ENCODE results near the gene ALG2. TPM values are rescaled to one million over a fixed set of nuclear protein-coding genes. Genes with fewer than 3 reads are reported as not detected.
A peak's percentile ranks its signal among the peaks of the same experiment; 100 is the strongest.

ALG2 gene
- total and polyA plus RNA-seq, 2 of the 4 experiments (the other 2 are of a cell fraction), result 36.4 to 38.4 TPM

GRCh38 chr9:99266255-99267023, 44.7 kb upstream of the ALG2 start:
- Histone ChIP-seq H3K9ac (ENCODE audit: low read depth, low read length) (no peak overlapping the region), H3K36me3 (ENCODE audit: control insufficient read depth, insufficient read depth, low read length) (no peaks in the 10 kb centered on the region), H3K27ac (ENCODE audit: insufficient read depth, low read length) (no peak overlapping the region), H3K27me3 (ENCODE audit: control insufficient read depth, insufficient read depth, low read length) (no peaks in the 10 kb centered on the region), H4K5ac (ENCODE audit: low read depth, low read length) (no peak overlapping the region), H2BK20ac (ENCODE audit: low read depth, low read length) (peak overlapping the region; percentile 57), H3K9me1 (ENCODE audit: insufficient read depth, low read length) (peaks cover 2% of the 10 kb centered on the region; the same call in 1 of the 2 replicates), H2AK5ac (ENCODE audit: low read depth, low read length) (no peak overlapping the region), H3K4me3 (ENCODE audit: insufficient read depth, low read depth, low read length) (no peak overlapping the region), H3K56ac (ENCODE audit: extremely low read depth, insufficient read depth, low read length) (no peak overlapping the region), H3K18ac (ENCODE audit: low read depth, low read length) (no peak overlapping the region), H4K20me1 (ENCODE audit: insufficient read depth, low read length) (no peaks in the 10 kb centered on the region), H2AK9ac (replicated peaks; ENCODE audit: low read depth, low read length, poor library complexity) (peak overlapping the region; percentile 26), H2BK15ac (ENCODE audit: low read depth, low read length) (no peak overlapping the region), H2AFZ (replicated peaks; ENCODE audit: low read length, poor library complexity) (peak overlapping the region; percentile 67), H3K4me2 (ENCODE audit: low read depth, low read length) (peak overlapping the region; percentile 68), H4K8ac (ENCODE audit: low read depth in 2 of 2, low read length in 2 of 2) (no peak overlapping the region; a peak in 1 of 4 replicates), H3K4ac (ENCODE audit: low read depth, low read length) (peak overlapping the region; percentile 31; the same call in 1 of the 2 replicates), H3K23ac (ENCODE audit: low read depth, low read length) (no peak overlapping the region; the same call in 1 of the 2 replicates), H3K14ac (replicated peaks; ENCODE audit: low read depth, low read length) (peak overlapping the region; percentile 15; the same call in 1 of the 2 replicates), H4K91ac (ENCODE audit: insufficient read depth, low read depth, low read length) (no peak overlapping the region), H3K79me1 (ENCODE audit: low read depth in 1 of 2, low read length in 2 of 2) (no peaks in the 10 kb centered on the region), H3K9me3 (ENCODE audit: control insufficient read depth, insufficient read depth, low read length) (no peaks in the 10 kb centered on the region), H3K4me1 (ENCODE audit: control insufficient read depth, insufficient read depth, low read length) (peaks cover 2% of the 10 kb centered on the region; the same call in 1 of the 2 replicates), H2BK5ac (ENCODE audit: low read depth, low read length, poor library complexity, severe bottlenecking) (no peak overlapping the region), H2BK120ac (ENCODE audit: low read depth, low read length) (peak overlapping the region; percentile 23; the same call in 1 of the 2 replicates)
- ChIA-PET POLR2A (ENCODE audit: unreplicated experiment) (no interaction called here), CTCF (interaction anchor here (0.6 kb wide), 1 partner anchor 903 kb away, joined by 4 read pairs; no protein-coding TSS in a partner anchor)
- in situ Hi-C loops (cut with MboI; ENCODE audit: low sequenced_read_pairs), result loop anchor here (25.0 kb wide), 3 partner anchors 546 to 946 kb away; partner anchors contain the start of gene NR4A3
- TF ChIP-seq CEBPB (IDR thresholded peaks at IDR 0.05; ENCODE audit: low read depth, low read length) (no peak), SMC3 (IDR thresholded peaks at IDR 0.05; ENCODE audit: low read depth, low read length) (peak; percentile 81), POLR2A (IDR thresholded peaks at IDR 0.05; ENCODE audit: low read depth, low read length) (0 out of 2 replicates have a peak, but pooled peaks have one; percentile 23), RAD21 (IDR thresholded peaks at IDR 0.05; ENCODE audit: low read length) (peak; percentile 96), MAZ (IDR thresholded peaks at IDR 0.05; ENCODE audit: borderline replicate concordance, low read depth, low read length) (peak; percentile 14; the same call in 1 of the 2 replicates), ELK1 (IDR thresholded peaks at IDR 0.05; ENCODE audit: borderline replicate concordance, low read depth, low read length) (no peak), MXI1 (IDR thresholded peaks at IDR 0.05; ENCODE audit: borderline replicate concordance, low read depth, low read length) (no peak), RFX5 (IDR thresholded peaks at IDR 0.05; ENCODE audit: low read depth, low read length) (no peak), USF2 (IDR thresholded peaks at IDR 0.05; ENCODE audit: low read depth, low read length) (peak; percentile 62), MAFK (IDR thresholded peaks at IDR 0.05; ENCODE audit: low read depth, low read length) (no peak), RCOR1 (IDR thresholded peaks at IDR 0.05; ENCODE audit: insufficient replicate concordance, low read length) (no peak), CHD1 (IDR thresholded peaks at IDR 0.05; ENCODE audit: low read depth, low read length) (no peak), CTCF (conservative IDR thresholded peaks at IDR 0.05; ENCODE audit: low read depth, low read length) (peak; percentile 84)
- intact Hi-C loops (cut with micrococcal nuclease), result loop anchor here (1.0 to 10.0 kb wide), 7 partner anchors 82 to 1328 kb away; partner anchors contain the start of gene STX17
- BruUV-seq (replicated peaks), result no TSS peak
- dilution Hi-C loops (cut with HindIII; ENCODE audit: low sequenced_read_pairs, unreplicated experiment), result no loop called here
- ATAC-seq (ENCODE audit: low read depth) (peak; percentile 81), DNase-seq (peak; percentile 68)
- 21% methylated on average over 10 of the region's 17 CpGs; no CpG with 5 or more reads in 1 of the 2 experiments for WGBS, 2 experiments (ENCODE audit: extremely low coverage in 2 of 2, insufficient read length in 1 of 2)
